ENCODE measurements around the gene IQSEC1.

Gene IQSEC1

DNA sequence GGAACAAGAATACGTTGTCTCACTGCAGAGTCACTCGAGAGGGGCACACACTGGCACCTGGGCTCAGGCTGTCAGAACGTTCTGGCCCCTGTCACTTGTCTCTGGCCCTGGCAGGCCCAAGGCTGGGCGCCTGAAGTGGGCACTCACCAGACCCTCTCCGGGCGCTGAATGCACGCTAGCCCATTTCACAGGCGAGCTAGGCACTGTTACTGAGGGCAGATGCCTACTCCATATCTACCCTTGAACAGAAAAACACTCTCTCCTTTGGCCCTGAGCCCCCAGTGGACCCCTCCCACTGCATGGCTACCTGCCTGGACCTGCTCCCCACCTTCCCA, 42.3 kb upstream of the IQSEC1 start:
- DNase-seq (ENCODE audit: insufficient read length, low spot score) = no peak
- TF ChIP-seq POU2F2 (IDR thresholded peaks at IDR 0.05; ENCODE audit: low read depth, low read length) = no peak
- TF ChIP-seq POLR2A (IDR thresholded peaks at IDR 0.05; ENCODE audit: low read depth, low read length) = no peak
- TF ChIP-seq TAF1 (IDR thresholded peaks at IDR 0.05; ENCODE audit: low read depth, low read length) = no peak
- no peak for TF ChIP-seq SPI1 (IDR thresholded peaks at IDR 0.05; ENCODE audit: low read depth, low read length)
- TF ChIP-seq PAX5 (IDR thresholded peaks at IDR 0.05; ENCODE audit: insufficient read depth, low read length, severe bottlenecking) = no peak
- no peak for TF ChIP-seq POLR2AphosphoS5 (IDR thresholded peaks at IDR 0.05; ENCODE audit: low read depth, low read length)
- FAIRE-seq = no peak

DNA sequence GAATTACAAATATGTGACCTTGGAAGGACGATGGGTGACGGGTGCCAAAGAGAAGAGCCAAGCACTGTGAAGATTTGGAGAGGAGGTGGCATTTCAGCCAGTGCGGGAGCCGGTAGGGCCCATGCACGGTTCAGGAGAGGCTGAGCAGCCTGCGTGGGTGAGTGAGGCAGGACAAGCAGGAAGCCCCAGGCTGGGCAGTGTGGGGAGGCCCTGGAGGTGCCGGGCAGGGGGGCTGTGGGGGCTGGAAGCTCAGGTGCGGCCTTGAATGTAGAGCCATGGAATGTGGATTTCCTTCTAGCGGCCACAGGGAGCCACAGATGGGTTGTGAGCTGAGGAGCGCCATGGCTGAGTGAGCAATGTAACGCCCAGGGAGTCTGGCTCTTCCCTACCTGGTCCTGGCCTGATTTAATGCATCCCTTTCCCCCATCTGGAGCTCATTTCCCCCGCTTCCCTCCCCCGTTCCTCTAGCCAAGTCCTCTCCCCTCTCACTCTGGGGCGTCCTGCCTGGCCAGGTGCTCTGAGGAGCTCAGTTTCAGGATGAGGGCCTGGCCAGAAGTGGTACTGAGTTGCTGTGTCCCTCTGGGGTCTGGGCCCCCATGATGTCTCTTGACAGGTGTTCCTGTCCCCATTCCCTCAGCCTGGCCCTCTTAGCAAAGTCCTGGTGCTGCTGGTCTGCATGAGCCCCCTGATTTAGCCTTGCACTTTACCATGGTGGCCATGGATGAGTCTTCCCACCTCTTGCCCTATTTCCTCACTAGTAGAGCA, 41.8 kb upstream of the IQSEC1 start:
- DNase-seq (ENCODE audit: insufficient read length, low spot score) = no peak
- FAIRE-seq = no peak
- TF ChIP-seq POU2F2 (IDR thresholded peaks at IDR 0.05; ENCODE audit: low read depth, low read length) = no peak
- TF ChIP-seq TAF1 (IDR thresholded peaks at IDR 0.05; ENCODE audit: low read depth, low read length) = no peak
- no peak for TF ChIP-seq SPI1 (IDR thresholded peaks at IDR 0.05; ENCODE audit: low read depth, low read length)
- TF ChIP-seq POLR2A (IDR thresholded peaks at IDR 0.05; ENCODE audit: low read depth, low read length) = no peak
- no peak for TF ChIP-seq PAX5 (IDR thresholded peaks at IDR 0.05; ENCODE audit: insufficient read depth, low read length, severe bottlenecking)
- no peak for TF ChIP-seq POLR2AphosphoS5 (IDR thresholded peaks at IDR 0.05; ENCODE audit: low read depth, low read length)

DNA sequence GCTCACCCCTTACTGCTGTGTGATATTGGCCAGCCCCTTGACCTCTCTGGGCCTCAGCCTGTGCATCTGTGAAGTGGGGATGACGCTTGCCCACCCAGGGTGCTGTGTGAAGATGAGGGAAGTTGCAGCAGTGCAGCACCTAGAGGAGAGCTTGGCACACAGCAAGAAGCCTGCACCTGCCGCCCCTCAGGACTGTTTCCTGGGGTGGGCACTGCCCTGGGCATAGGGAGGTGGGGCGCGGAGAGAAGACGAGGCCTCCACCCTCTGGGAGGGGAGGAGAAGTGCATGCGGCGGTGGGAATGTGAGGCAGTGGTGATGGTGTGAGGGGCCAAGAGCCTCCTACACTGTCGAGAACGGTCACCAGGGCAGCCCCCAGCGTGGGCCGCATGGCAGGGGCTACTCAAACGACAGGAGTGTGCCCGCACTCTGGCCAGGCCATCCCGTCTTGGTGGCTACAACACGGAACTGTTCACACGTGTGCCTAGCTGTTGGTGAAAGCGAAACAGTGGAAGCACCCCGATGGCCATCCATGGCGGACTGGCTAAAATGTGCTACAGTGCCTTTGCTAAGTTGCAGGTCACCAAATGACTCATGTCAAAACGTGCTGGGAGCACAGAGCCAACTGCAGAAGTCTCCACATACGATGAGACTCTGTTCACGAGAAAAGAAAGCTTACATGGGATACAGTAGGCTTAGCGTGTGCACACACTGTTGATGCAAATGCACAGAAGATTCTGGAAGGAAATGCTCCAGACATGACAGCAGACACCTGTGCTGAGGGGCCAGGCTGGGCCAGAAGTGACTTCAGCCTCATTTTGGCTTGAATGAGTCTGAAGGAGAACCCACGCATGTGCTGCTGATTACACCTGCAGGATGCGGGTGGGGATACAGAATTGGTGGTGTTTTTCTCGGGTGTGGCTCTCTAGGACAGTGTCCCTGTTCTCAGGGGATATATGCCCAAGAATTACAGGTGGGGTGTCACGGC, 40.4 kb upstream of the IQSEC1 start:
- TF ChIP-seq POLR2AphosphoS5 (IDR thresholded peaks at IDR 0.05; ENCODE audit: low read depth, low read length) (no peak), TAF1 (IDR thresholded peaks at IDR 0.05; ENCODE audit: low read depth, low read length) (no peak), POLR2A (IDR thresholded peaks at IDR 0.05; ENCODE audit: low read depth, low read length) (no peak), POU2F2 (IDR thresholded peaks at IDR 0.05; ENCODE audit: low read depth, low read length) (no peak), SPI1 (IDR thresholded peaks at IDR 0.05; ENCODE audit: low read depth, low read length) (no peak), PAX5 (IDR thresholded peaks at IDR 0.05; ENCODE audit: insufficient read depth, low read length, severe bottlenecking) (no peak)
- FAIRE-seq = no peak
- no peak for DNase-seq (ENCODE audit: insufficient read length, low spot score)

DNA sequence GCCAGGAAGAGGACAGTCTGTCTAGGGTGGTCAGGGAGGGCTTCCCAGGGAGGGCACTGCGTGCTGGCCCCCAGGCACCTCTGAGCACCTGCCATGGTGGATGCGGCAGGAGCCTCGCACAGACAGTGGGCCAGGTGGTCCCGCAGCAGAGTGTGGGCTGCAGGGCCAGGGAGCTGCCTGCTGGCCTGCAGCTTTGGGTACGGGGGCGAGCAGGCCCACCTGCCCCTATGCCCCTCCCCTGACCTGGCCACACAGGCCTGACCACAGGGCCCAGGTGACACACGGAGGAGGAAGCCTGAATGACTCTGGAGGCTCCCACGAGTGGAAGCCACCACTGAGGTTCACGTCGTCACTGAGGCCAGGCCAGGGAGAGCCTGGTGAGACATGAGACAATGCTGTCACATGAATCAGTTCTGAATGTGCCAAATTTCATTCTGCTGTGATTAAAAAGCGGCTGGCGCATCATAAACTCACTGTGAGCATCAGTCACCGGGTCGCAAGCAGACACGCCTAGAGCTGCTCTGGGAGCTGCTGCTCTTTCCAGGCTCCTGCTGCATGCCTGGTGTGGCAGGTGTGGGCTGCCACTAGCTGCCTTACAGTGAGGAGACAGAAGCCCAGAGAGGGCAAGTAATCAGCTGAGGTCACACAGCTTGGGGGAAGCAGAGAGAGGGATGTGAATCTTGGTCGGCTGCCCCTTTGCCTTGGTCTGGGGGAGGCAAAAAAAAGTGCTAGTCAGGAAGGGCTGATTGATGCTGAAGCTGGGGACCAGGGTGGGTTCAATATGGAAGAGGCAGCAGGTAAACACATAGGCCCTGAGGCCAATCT, 39.5 kb upstream of the IQSEC1 start:
- DNase-seq (ENCODE audit: insufficient read length, low spot score) (no peak), FAIRE-seq (no peak)
- TF ChIP-seq POLR2A (IDR thresholded peaks at IDR 0.05; ENCODE audit: low read depth, low read length) = no peak
- no peak for TF ChIP-seq POLR2AphosphoS5 (IDR thresholded peaks at IDR 0.05; ENCODE audit: low read depth, low read length)
- no peak for TF ChIP-seq SPI1 (IDR thresholded peaks at IDR 0.05; ENCODE audit: low read depth, low read length)
- no peak for TF ChIP-seq TAF1 (IDR thresholded peaks at IDR 0.05; ENCODE audit: low read depth, low read length)
- no peak for TF ChIP-seq PAX5 (IDR thresholded peaks at IDR 0.05; ENCODE audit: insufficient read depth, low read length, severe bottlenecking)
- no peak for TF ChIP-seq POU2F2 (IDR thresholded peaks at IDR 0.05; ENCODE audit: low read depth, low read length)

DNA sequence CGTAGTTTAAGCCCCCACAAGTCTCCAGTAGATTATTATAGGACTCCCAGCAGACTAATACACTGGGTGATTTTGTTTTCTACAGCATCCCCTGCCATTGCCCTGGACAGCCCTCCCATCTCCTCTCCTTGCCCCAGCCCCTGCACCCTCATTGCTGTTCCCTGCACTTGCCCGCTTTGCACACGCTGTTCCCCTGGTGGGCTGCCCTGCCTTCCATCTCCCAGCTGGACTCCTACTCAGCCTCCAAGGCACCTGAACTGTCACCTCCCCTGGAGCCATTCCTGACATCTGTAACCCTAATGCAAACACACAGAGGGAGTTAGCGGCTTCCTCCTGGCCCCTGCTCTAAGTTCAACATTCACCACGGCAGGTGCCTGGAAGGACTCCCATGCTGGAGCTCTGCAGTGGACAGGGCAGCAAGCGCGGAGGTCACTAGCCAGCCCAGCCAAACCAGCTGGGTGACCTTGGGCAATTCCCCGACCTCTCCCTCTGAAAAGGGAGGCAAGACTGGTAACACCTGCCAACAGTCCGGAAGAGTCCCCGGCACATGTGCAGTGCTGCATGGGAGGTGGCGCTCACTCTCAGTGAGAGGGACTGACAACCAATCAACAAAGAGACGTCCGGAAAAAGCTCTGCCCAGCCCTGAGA, 38.8 kb upstream of the IQSEC1 start:
- DNase-seq (ENCODE audit: insufficient read length, low spot score) (no peak), FAIRE-seq (no peak)
- no peak for TF ChIP-seq PAX5 (IDR thresholded peaks at IDR 0.05; ENCODE audit: insufficient read depth, low read length, severe bottlenecking)
- TF ChIP-seq POU2F2 (IDR thresholded peaks at IDR 0.05; ENCODE audit: low read depth, low read length) = no peak
- no peak for TF ChIP-seq POLR2AphosphoS5 (IDR thresholded peaks at IDR 0.05; ENCODE audit: low read depth, low read length)
- no peak for TF ChIP-seq POLR2A (IDR thresholded peaks at IDR 0.05; ENCODE audit: low read depth, low read length)
- no peak for TF ChIP-seq TAF1 (IDR thresholded peaks at IDR 0.05; ENCODE audit: low read depth, low read length)
- TF ChIP-seq SPI1 (IDR thresholded peaks at IDR 0.05; ENCODE audit: low read depth, low read length) = no peak

DNA sequence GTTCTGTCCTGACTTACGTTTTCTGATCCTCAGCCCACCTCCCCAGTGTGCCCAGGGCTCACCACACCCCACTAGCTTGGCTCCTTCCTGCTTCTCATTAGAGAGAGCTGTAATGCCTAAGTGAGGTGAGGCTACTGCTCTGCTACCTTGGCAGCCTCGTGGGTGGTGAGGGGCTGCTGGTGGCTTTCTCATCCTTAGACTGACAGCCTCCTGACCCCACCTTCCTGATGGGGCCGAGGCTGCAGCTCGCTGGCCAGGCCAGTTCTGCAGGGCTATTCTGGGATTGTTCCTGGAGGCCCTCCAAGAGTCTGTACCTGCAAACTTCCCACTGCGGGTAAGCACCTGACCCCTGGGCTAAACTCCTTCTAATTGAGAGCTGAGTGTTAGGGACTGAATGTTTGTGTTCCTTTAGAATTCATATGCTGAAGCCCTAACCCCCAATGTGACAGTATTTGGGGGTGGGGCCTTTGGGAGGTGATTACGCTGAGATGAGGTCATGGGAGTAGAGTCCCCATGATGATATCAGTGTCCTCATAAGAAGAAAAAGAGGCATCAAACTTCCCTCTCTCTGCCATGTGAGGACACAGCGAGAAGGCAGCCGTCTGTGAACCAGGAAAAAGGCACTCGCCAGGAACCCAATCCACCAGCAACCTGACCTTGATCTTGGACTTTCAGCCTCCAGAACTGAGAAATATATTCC, 38.1 kb upstream of the IQSEC1 start:
- TF ChIP-seq POLR2AphosphoS5 (IDR thresholded peaks at IDR 0.05; ENCODE audit: low read depth, low read length) = no peak
- TF ChIP-seq POU2F2 (IDR thresholded peaks at IDR 0.05; ENCODE audit: low read depth, low read length) = no peak
- no peak for TF ChIP-seq TAF1 (IDR thresholded peaks at IDR 0.05; ENCODE audit: low read depth, low read length)
- TF ChIP-seq PAX5 (IDR thresholded peaks at IDR 0.05; ENCODE audit: insufficient read depth, low read length, severe bottlenecking) = no peak
- TF ChIP-seq POLR2A (IDR thresholded peaks at IDR 0.05; ENCODE audit: low read depth, low read length) = no peak
- TF ChIP-seq SPI1 (IDR thresholded peaks at IDR 0.05; ENCODE audit: low read depth, low read length) = no peak
- FAIRE-seq = no peak

DNA sequence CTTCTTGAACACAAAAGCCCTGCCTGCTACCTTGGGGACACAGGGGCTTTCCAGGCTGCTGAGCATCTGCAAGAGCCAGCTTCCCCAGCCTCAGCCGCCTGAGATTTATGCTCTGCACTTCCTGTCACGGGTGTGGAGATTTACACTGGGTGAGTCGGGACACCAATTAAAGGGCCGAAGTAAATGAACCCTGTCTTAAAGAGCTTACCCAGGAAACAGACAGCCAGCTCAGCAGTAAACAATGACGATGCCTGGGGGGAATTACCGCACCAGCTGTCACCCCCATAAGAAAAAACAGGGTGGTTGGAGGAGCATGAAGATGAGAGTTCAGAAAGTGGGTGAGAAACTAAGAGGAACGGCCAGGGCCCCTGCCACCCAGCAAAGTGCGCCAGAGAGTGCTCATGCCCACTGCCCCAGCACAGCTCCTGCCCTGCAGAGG, 37.5 kb upstream of the IQSEC1 start:
- no peak for TF ChIP-seq POLR2AphosphoS5 (IDR thresholded peaks at IDR 0.05; ENCODE audit: low read depth, low read length)
- no peak for TF ChIP-seq TAF1 (IDR thresholded peaks at IDR 0.05; ENCODE audit: low read depth, low read length)
- no peak for TF ChIP-seq PAX5 (IDR thresholded peaks at IDR 0.05; ENCODE audit: insufficient read depth, low read length, severe bottlenecking)
- no peak for TF ChIP-seq POLR2A (IDR thresholded peaks at IDR 0.05; ENCODE audit: low read depth, low read length)
- 0 out of 2 replicates have a peak, but pooled peaks have one; percentile 22 for TF ChIP-seq POU2F2 (IDR thresholded peaks at IDR 0.05; ENCODE audit: low read depth, low read length)
- TF ChIP-seq SPI1 (IDR thresholded peaks at IDR 0.05; ENCODE audit: low read depth, low read length) = peak; percentile 48; the same call in 1 of the 2 replicates
- FAIRE-seq = peak; percentile 89
- peak; percentile 75 for DNase-seq (ENCODE audit: insufficient read length, low spot score)

More for the DNA sequence above, 38.1 kb upstream of the IQSEC1 start:
- DNase-seq (ENCODE audit: insufficient read length, low spot score) = no peak
